IMR-90 (cell line): ENCODE data around the gene C3orf18. TPM values are rescaled to one million over a fixed set of nuclear protein-coding genes. Genes with fewer than 3 reads are reported as not detected.

Experiments used
- ATAC-seq: fragments of 200-7000 bp; cut with Tn5 transposase; 2 replicates; pipeline ENCODE4 v1.9.1; 2020; ENCODE audit warnings: low read depth, mild to moderate bottlenecking, moderate library complexity
- BruUV-seq: library from RNA; stranded (reverse); fragments of 400-500 nt; replicated peaks from 2 replicates; lab custom pipeline; 2021; lab: Mats Ljungman, UMichigan
- CTCF ChIA-PET: fragments of 300-600 bp; formaldehyde crosslinking; extraction: SDS; loops from one replicate; lab custom pipeline; 2021; ENCODE audit warnings: antibody characterized with exemption; lab: Yijun Ruan, JAX
- POLR2A ChIA-PET: fragments of 300-600 bp; sonication (Branson Sonifier 250); formaldehyde crosslinking; loops from one replicate; lab custom pipeline; 2022; ENCODE audit warnings: antibody characterized with exemption; ENCODE audit not compliant: unreplicated experiment; lab: Charles Lee
- DNase-seq: peaks from one replicate; pipeline ENCODE4 v3.0.0; 2013
- H2AFZ ChIP-seq: replicated peaks from 2 replicates; pipeline ENCODE3; 2013; ENCODE audit warnings: low read length, mild to moderate bottlenecking; ENCODE audit not compliant: poor library complexity
- H2AK5ac ChIP-seq: 2 replicates; pipeline ENCODE4 v1.6.1; 2013; ENCODE audit warnings: low read depth, low read length, inconsistent platforms
- H2AK9ac ChIP-seq: replicated peaks from 2 replicates; pipeline ENCODE3; 2013; ENCODE audit warnings: mild to moderate bottlenecking, low read depth, low read length, moderate library complexity; ENCODE audit not compliant: poor library complexity
- H2BK120ac ChIP-seq: 2 replicates; pipeline ENCODE4 v1.6.1; 2013; ENCODE audit warnings: low read depth, low read length, inconsistent platforms
- H2BK15ac ChIP-seq: 3 replicates; pipeline ENCODE4 v1.6.1; 2013; ENCODE audit warnings: low read depth, low read length, inconsistent platforms
- H2BK20ac ChIP-seq: 2 replicates; pipeline ENCODE4 v1.6.1; 2013; ENCODE audit warnings: low read depth, mild to moderate bottlenecking, inconsistent platforms, low read length, moderate library complexity
- H2BK5ac ChIP-seq: 2 replicates; pipeline ENCODE4 v1.6.1; 2013; ENCODE audit warnings: mild to moderate bottlenecking, low read depth, low read length, inconsistent platforms; ENCODE audit not compliant: poor library complexity, severe bottlenecking
- H3K14ac ChIP-seq: replicated peaks from 2 replicates; pipeline ENCODE4 v1.6.1; 2013; ENCODE audit warnings: low read depth, low read length, inconsistent platforms
- H3K18ac ChIP-seq: 2 replicates; pipeline ENCODE4 v1.6.1; 2013; ENCODE audit warnings: low read depth, low read length, control low read depth
- H3K23ac ChIP-seq: 2 replicates; pipeline ENCODE4 v1.6.1; 2013; ENCODE audit warnings: low read depth, low read length, inconsistent platforms
- H3K27ac ChIP-seq: 2 replicates; pipeline ENCODE4 v1.5.1; 2013; ENCODE audit warnings: mild to moderate bottlenecking, control low read depth, low read length; ENCODE audit not compliant: insufficient read depth
- H3K27me3 ChIP-seq: 2 replicates; pipeline ENCODE4 v1.6.1; 2013; ENCODE audit warnings: low read length; ENCODE audit not compliant: control insufficient read depth, insufficient read depth
- H3K36me3 ChIP-seq: 2 replicates; pipeline ENCODE4 v1.6.1; 2013; ENCODE audit warnings: low read length, mixed read lengths; ENCODE audit not compliant: control insufficient read depth, insufficient read depth
- H3K4ac ChIP-seq: 2 replicates; pipeline ENCODE4 v1.6.1; 2013; ENCODE audit warnings: low read depth, low read length, inconsistent platforms
- H3K4me1 ChIP-seq: 2 replicates; pipeline ENCODE4 v1.6.1; 2013; ENCODE audit warnings: low read length, mixed read lengths; ENCODE audit not compliant: control insufficient read depth, insufficient read depth
- H3K4me2 ChIP-seq: 2 replicates; pipeline ENCODE4 v1.6.1; 2013; ENCODE audit warnings: low read depth, mild to moderate bottlenecking, control low read depth, low read length, moderate library complexity
- H3K4me3 ChIP-seq: 2 replicates; pipeline ENCODE4 v1.5.1; 2013; ENCODE audit warnings: low read depth, mild to moderate bottlenecking, control low read depth, low read length, moderate library complexity; ENCODE audit not compliant: insufficient read depth
- H3K56ac ChIP-seq: 2 replicates; pipeline ENCODE4 v1.6.1; 2013; ENCODE audit warnings: low read length, inconsistent platforms; ENCODE audit not compliant: insufficient read depth; ENCODE audit errors: extremely low read depth
- H3K79me1 ChIP-seq, 2 experiments: 2 replicates each; pipeline ENCODE4 v1.6.1; 2013; ENCODE audit warnings: low read length in 2 of 2, inconsistent platforms in 1 of 2, low read depth in 1 of 2
- H3K9ac ChIP-seq: 2 replicates; pipeline ENCODE4 v1.6.1; 2013; ENCODE audit warnings: low read depth, low read length, control low read depth
- H3K9me1 ChIP-seq: 2 replicates; pipeline ENCODE4 v1.6.1; 2013; ENCODE audit warnings: low read length, inconsistent platforms; ENCODE audit not compliant: insufficient read depth
- H3K9me3 ChIP-seq: 2 replicates; pipeline ENCODE4 v1.6.1; 2013; ENCODE audit warnings: low read length; ENCODE audit not compliant: control insufficient read depth, insufficient read depth
- H4K20me1 ChIP-seq: 2 replicates; pipeline ENCODE4 v1.6.1; 2013; ENCODE audit warnings: low read length, inconsistent platforms; ENCODE audit not compliant: insufficient read depth
- H4K5ac ChIP-seq: 2 replicates; pipeline ENCODE4 v1.6.1; 2013; ENCODE audit warnings: mild to moderate bottlenecking, low read depth, low read length, control low read depth
- H4K8ac ChIP-seq, 2 experiments: 2 replicates each; pipeline ENCODE4 v1.6.1; 2013; ENCODE audit warnings: low read depth in 2 of 2, low read length in 2 of 2, control low read depth in 1 of 2, inconsistent platforms in 1 of 2
- H4K91ac ChIP-seq: 2 replicates; pipeline ENCODE4 v1.6.1; 2013; ENCODE audit warnings: low read depth, low read length, inconsistent platforms; ENCODE audit not compliant: insufficient read depth
- BHLHE40 ChIP-seq: fragments of 150-350 bp; IDR thresholded peaks from 2 replicates; pipeline ENCODE4 v1.6.1; 2016; ENCODE audit warnings: mild to moderate bottlenecking, low read depth, low read length
- CEBPB ChIP-seq: IDR thresholded peaks from 2 replicates; pipeline ENCODE4 v1.6.1; 2012; ENCODE audit warnings: low read depth, low read length, improper control_type of control experiment
- CHD1 ChIP-seq: IDR thresholded peaks from 2 replicates; pipeline ENCODE4 v1.6.1; 2012; ENCODE audit warnings: low read depth, low read length, improper control_type of control experiment
- ELK1 ChIP-seq: fragments of 150-350 bp; IDR thresholded peaks from 2 replicates; pipeline ENCODE4 v1.6.1; 2016; ENCODE audit warnings: low read depth, mild to moderate bottlenecking, low read length, moderate library complexity, borderline replicate concordance
- FOS ChIP-seq: fragments of 150-350 bp; IDR thresholded peaks from 2 replicates; pipeline ENCODE4 v1.6.1; 2016; ENCODE audit warnings: low read depth, low read length
- MAZ ChIP-seq: IDR thresholded peaks from 2 replicates; pipeline ENCODE4 v1.6.1; 2012; ENCODE audit warnings: low read depth, mild to moderate bottlenecking, low read length, improper control_type of control experiment, moderate library complexity, borderline replicate concordance
- MXI1 ChIP-seq: IDR thresholded peaks from 2 replicates; pipeline ENCODE4 v1.6.1; 2012; ENCODE audit warnings: low read depth, mild to moderate bottlenecking, low read length, moderate library complexity, borderline replicate concordance
- NFE2L2 ChIP-seq: fragments of 150-350 bp; IDR thresholded peaks from 2 replicates; pipeline ENCODE4 v1.6.1; 2016; ENCODE audit warnings: low read depth, mild to moderate bottlenecking, low read length
- POLR2A ChIP-seq: IDR thresholded peaks from 2 replicates; pipeline ENCODE4 v1.6.1; 2012; ENCODE audit warnings: mild to moderate bottlenecking, low read depth, low read length
- RAD21 ChIP-seq: IDR thresholded peaks from 2 replicates; pipeline ENCODE4 v1.6.1; 2012; ENCODE audit warnings: low read length, improper control_type of control experiment
- RCOR1 ChIP-seq: IDR thresholded peaks from 2 replicates; pipeline ENCODE4 v1.6.1; 2012; ENCODE audit warnings: mild to moderate bottlenecking, low read length, improper control_type of control experiment; ENCODE audit not compliant: insufficient replicate concordance
- RFX5 ChIP-seq: IDR thresholded peaks from 2 replicates; pipeline ENCODE4 v1.8.0; 2012; ENCODE audit warnings: low read depth, mild to moderate bottlenecking, low read length, moderate library complexity
- SMC3 ChIP-seq: fragments of 150-350 bp; IDR thresholded peaks from 2 replicates; pipeline ENCODE4 v1.6.1; 2016; ENCODE audit warnings: low read depth, mild to moderate bottlenecking, antibody characterized with exemption, low read length, moderate library complexity
- WGBS, 2 experiments: methylation state at CpG; one replicate each; pipeline versions ENCODE4 v1.1.5 to v1.1.7; 2013; ENCODE audit warnings: missing lambda C conversion rate in 2 of 2; ENCODE audit not compliant: insufficient read length in 1 of 2; ENCODE audit errors: extremely low coverage in 2 of 2; 5-methylcytosine and 5-hydroxymethylcytosine counted together
- dilution Hi-C: fragments of 300-500 bp; cut with HindIII; formaldehyde crosslinking; loops from one replicate; pipeline ENCODE4 v1.14.3; 2018; ENCODE audit warnings: low sequenced_read_pairs; ENCODE audit not compliant: unreplicated experiment
- in situ Hi-C: fragments of 300-500 bp; cut with MboI; formaldehyde crosslinking; loops from 3 replicates; pipeline ENCODE4 v1.14.3; 2019; ENCODE audit warnings: low sequenced_read_pairs, inconsistent platforms, mixed read lengths
- intact Hi-C: fragments of 100-400 bp; cut with micrococcal nuclease; formaldehyde crosslinking; loops from 2 replicates; pipeline ENCODE4 v1.10.0; 2022
- polyA plus RNA-seq, 3 experiments: library from polyadenylated mRNA; depleted of rRNA; stranded (reverse); fragments of >200 nt; gene quantifications; 2 replicates each; pipeline ENCODE4 v1.2.3, GENCODE V29; 2012; ENCODE audit warnings: low replicate concordance in 1 of 3
- total RNA-seq: library from RNA; depleted of rRNA; stranded (reverse); fragments of >200 nt; gene quantifications from 2 replicates; pipeline ENCODE4 v1.2.3, GENCODE V29; 2012
- TF ChIP-seq, protein P1 (sequence below): conservative IDR thresholded peaks from 2 replicates; pipeline ENCODE4 v1.5.1; 2012; ENCODE audit warnings: mild to moderate bottlenecking, low read depth, low read length, improper control_type of control experiment

The C3orf18 gene
- total and polyA plus RNA-seq, 2 of the 4 experiments (the other 2 are of a cell fraction): 6.8 to 10.6 TPM

GRCh38 chr3:50581459-50581842, 13.9 kb upstream of the C3orf18 start:
- Histone ChIP-seq H3K4me2 (no peak overlapping the region), H4K5ac (no peak overlapping the region), H2BK5ac (no peak overlapping the region), H2AK9ac (no peak overlapping the region), H3K27ac (no peak overlapping the region), H4K20me1 (no peaks in the 10 kb centered on the region), H3K14ac (no peak overlapping the region), H3K9ac (no peak overlapping the region), H3K36me3 (peaks cover 52% of the 10 kb centered on the region; the same call in 1 of the 2 replicates), H3K4me3 (no peak overlapping the region), H4K91ac (no peak overlapping the region), H3K9me3 (no peaks in the 10 kb centered on the region), H2BK15ac (no peak overlapping the region), H2BK120ac (no peak overlapping the region), H2AK5ac (no peak overlapping the region), H3K79me1 (no peaks in the 10 kb centered on the region), H2BK20ac (no peak overlapping the region), H3K4ac (no peak overlapping the region), H4K8ac (no peak overlapping the region), H3K27me3 (no peaks in the 10 kb centered on the region), H2AFZ (no peak overlapping the region), H3K9me1 (peaks cover 6% of the 10 kb centered on the region; the same call in 1 of the 2 replicates), H3K56ac (no peak overlapping the region), H3K18ac (no peak overlapping the region), H3K23ac (no peak overlapping the region), H3K4me1 (no peaks in the 10 kb centered on the region)
- DNase-seq: no peak
- no TSS peak for BruUV-seq
- TF ChIP-seq POLR2A: no peak
- TF ChIP-seq MXI1: no peak
- TF ChIP-seq, protein P1, sequence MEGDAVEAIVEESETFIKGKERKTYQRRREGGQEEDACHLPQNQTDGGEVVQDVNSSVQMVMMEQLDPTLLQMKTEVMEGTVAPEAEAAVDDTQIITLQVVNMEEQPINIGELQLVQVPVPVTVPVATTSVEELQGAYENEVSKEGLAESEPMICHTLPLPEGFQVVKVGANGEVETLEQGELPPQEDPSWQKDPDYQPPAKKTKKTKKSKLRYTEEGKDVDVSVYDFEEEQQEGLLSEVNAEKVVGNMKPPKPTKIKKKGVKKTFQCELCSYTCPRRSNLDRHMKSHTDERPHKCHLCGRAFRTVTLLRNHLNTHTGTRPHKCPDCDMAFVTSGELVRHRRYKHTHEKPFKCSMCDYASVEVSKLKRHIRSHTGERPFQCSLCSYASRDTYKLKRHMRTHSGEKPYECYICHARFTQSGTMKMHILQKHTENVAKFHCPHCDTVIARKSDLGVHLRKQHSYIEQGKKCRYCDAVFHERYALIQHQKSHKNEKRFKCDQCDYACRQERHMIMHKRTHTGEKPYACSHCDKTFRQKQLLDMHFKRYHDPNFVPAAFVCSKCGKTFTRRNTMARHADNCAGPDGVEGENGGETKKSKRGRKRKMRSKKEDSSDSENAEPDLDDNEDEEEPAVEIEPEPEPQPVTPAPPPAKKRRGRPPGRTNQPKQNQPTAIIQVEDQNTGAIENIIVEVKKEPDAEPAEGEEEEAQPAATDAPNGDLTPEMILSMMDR: no peak
- TF ChIP-seq CHD1: no peak
- TF ChIP-seq RFX5: no peak
- no peak for TF ChIP-seq NFE2L2
- TF ChIP-seq CEBPB: no peak
- TF ChIP-seq RAD21: no peak
- no peak for TF ChIP-seq FOS
- no peak for TF ChIP-seq MAZ
- TF ChIP-seq SMC3: no peak
- no peak for TF ChIP-seq RCOR1
- TF ChIP-seq ELK1: no peak
- TF ChIP-seq BHLHE40: no peak
- ATAC-seq: no peak
- dilution Hi-C loops: no loop called here
- intact Hi-C loops: no loop called here
- POLR2A ChIA-PET: no interaction called here
- in situ Hi-C loops: no loop called here
- WGBS, 2 experiments: 100% methylated on average over 1 of the region's 2 CpGs; no CpG with 5 or more reads in 1 of the 2 experiments
- CTCF ChIA-PET: interaction anchor here (1.1 kb wide), 1 partner anchor 33 kb away, joined by 6 read pairs; no protein-coding TSS in a partner anchor
